Testis (tissue), 2 donors: ENCODE data around the gene FRAS1.

Experiments used
- CTCF ChIP-seq, 3 experiments: fragments of 450-650 bp in 2 of 3; fragments of 200-600 bp in 1 of 3; sonication (generic) in 1 of 3; IDR thresholded peaks; one replicate each; pipeline ENCODE4 v1.5.1; 2016 to 2019; ENCODE audit warnings: antibody characterized with exemption in 3 of 3, mild to moderate bottlenecking in 2 of 3, moderate library complexity in 1 of 3
- POLR2A ChIP-seq: fragments of 450-650 bp; IDR thresholded peaks from one replicate; pipeline ENCODE4 v1.6.1; 2017; ENCODE audit warnings: antibody characterized with exemption, mild to moderate bottlenecking, moderate library complexity

GRCh38 chr4:78299565-78299972 is 242.4 kb downstream of the FRAS1 start:
- TF ChIP-seq POLR2A = no peak
- no peak for TF ChIP-seq CTCF (IDR thresholded peaks at IDR 0.05)
